CD1c-positive myeloid dendritic cell (primary cell): ENCODE data around the gene KIF2A.
"Not testable (repeated sequence)": the region's sequence is repeated elsewhere in the genome, so short reads cannot be mapped to it uniquely, and the experiment has no call there.

Source experiments
- DNase-seq: peaks from one replicate; pipeline ENCODE4 v3.0.0-alpha.2; 2016; ENCODE audit errors: extremely low spot score

The KIF2A gene

DNA sequence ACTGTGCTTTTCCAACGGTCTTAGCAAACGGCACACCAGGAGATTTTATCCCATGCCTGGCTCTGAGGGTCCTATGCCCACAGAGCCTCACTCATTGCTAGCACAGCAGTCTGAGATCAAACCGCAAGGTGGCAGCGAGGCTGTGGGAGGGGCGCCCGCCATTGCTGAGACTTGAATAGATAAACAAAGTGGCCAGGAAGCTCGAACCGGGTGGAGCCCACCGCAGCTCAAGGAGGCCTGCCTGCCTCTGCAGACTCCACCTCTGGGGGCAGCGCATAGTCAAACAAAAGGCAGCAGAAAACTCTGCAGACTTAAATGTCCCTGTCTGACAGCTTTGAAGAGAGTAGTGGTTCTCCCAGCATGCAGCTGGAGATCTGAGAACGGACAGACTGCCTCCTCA is 14.2 kb upstream of the KIF2A start:
- not testable (repeated sequence) for DNase-seq

GRCh38 chr5:62296998-62297397 is 9.0 kb upstream of the KIF2A start:
- no peak for DNase-seq

- DNase-seq: no peak
These were observed 7.9 kb upstream of the KIF2A start for GRCh38 chr5:62298118-62298517.

GRCh38 chr5:62299101-62299500 is 6.9 kb upstream of the KIF2A start:
- no peak for DNase-seq

DNA sequence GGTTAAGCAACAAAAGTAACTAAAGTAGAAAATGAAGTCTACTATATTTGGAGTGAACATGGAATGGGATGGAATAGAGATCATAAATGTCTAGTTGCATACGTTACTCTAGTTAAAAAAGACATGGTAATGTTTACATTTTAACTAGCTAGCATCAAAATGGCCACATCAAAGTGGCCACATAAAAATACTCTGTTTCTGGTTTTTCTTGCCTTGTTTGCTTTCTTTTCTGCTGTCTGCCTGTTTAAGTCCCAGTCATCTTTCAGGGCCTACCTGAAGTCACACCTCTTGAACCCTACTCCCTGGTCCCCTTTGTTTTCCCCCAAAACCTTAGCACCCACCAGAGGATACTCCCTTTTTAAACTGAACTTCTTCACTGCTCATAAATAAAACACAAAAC is 6.4 kb upstream of the KIF2A start:
- DNase-seq: no peak

GRCh38 chr5:62305358-62305714 is 670 bp upstream of the KIF2A start:
- DNase-seq: no peak

GRCh38 chr5:62306323-62306895 is 403 bp downstream of the KIF2A start:
- peak; percentile 51 for DNase-seq

- peak; percentile 52 for DNase-seq
These were observed 1.1 kb downstream of the KIF2A start for GRCh38 chr5:62306896-62307689.

DNA sequence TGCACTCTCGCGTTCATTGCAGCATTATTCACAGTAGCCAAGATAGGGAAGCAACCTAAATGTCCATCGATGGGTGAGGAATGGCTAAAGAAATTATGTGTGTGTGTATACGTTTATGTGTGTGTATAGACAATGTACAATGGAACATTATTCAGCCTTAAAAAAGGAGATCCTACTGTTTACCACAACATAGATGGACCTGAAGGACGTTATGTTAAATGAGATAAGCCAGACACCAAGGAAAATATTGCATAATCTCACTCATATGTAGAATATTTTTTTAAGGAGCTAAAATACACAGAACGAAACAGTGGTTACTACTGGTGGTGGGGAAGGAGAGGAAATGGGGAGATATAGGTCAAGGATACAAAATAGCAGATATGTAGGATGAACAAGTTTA is 2.4 kb downstream of the KIF2A start:
- no peak for DNase-seq

GRCh38 chr5:62309107-62309506 is 3.1 kb downstream of the KIF2A start:
- DNase-seq: no peak

- DNase-seq: no peak
These were observed 4.6 kb downstream of the KIF2A start for GRCh38 chr5:62310426-62311143.

DNA sequence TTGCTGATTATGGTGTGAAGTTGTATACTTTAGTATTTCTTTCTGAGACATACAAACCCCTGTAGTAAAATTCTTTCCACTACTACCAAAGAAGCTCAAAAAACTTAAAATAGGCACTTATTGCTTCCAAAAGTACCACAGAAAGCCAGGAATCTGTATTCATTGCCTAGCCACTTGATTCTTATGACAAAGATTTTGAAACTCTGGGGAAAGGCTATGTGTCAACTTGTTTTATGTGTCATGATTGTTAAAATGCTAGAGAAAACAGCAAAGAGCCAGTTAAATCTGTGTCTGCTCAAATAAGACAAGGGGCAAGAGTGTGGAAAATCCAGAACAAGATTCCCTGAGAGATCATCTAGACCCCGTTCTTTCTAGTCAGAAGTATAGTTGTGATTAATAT is 6.0 kb downstream of the KIF2A start:
- no peak for DNase-seq

- no peak for DNase-seq
These were observed 6.7 kb downstream of the KIF2A start for GRCh38 chr5:62312674-62313073.

DNA sequence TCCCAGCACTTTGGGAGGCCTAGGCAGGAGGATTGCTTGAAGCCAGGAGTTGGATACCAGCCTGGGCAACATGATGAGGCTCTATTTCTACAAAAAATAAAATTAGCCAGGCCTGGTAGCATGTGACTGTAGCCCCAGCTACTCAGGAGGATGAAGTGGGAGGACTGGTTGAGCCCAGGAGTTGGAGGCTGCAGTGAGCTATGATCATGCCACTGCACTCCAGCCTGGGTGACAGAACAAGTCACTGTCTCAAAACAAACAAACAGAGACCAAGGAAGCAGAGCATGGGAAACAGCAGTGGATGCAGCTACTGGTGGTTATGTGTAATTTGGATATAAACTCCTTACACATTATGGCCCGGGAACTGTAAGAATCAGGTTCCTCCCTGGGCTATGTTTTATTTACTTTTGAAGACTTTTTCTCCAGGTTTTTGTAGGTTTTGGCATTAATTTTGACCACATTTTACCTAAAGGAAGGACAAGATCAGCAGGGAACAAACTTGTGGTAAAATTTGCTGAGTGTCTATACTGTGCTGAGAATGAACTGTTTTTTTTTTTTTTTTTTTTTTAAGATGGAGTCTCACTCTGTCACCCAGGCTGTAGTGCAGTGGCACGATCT is 8.3 kb downstream of the KIF2A start:
- DNase-seq: no peak

DNA sequence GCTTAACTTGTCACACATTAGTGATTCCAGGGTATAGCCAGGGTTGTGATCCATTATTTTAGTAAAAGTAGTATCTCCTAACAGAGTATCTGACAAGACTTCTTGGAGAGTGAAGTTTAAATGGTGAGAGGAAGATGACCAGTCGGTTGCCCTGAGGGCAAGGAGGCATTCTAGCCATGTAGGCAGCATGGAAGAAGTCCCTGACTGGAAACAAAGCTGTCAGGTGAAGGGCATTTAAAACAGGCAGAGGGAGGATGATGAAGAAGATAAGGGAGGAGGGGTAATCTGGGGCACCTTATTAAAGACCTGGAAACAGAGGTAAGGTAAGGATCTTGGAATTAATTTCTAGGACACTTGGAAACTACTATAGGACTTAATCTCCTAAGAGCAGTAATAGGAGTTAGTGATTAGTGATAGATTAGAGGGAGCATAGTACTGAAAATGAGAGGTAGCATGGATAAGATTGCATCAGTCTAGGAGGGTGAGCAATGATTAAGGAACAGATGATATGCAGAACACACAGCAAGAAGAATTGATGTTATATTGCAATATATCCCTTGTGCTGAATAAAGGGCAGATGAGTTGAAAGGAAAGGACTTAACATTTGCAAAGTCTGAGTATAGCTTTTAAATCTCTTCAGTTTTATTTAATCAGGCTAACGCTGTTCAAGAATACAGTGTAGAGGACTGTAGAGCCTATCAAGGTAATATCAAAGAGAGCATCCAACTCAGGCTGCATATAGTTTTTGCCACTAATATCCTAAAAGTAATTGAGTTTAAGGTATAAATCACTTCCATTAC is 9.6 kb downstream of the KIF2A start:
- DNase-seq: no peak

- DNase-seq: no peak
These were observed 10.1 kb downstream of the KIF2A start for GRCh38 chr5:62316176-62316502.

DNA sequence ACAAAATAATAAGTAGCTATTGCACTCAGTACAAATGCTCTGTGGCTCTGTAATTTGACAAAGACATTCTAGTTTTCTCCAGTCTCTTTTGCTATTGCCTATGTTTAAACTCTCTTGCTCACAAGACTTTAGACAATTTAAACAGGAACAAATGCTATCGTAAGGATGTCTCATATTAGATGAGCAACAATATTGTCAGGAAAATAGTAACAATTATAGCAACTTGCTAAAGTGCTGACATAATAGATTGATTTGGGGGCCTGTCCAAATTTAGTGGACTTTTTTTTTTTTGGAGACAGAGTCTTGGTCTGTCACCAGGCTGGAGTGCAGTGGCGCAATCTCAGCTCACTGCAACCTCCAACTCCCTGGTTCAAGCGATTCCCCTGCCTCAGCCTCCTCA is 11.8 kb downstream of the KIF2A start:
- no peak for DNase-seq

- no peak for DNase-seq
These were observed 16.5 kb downstream of the KIF2A start for GRCh38 chr5:62322484-62322883.

DNA sequence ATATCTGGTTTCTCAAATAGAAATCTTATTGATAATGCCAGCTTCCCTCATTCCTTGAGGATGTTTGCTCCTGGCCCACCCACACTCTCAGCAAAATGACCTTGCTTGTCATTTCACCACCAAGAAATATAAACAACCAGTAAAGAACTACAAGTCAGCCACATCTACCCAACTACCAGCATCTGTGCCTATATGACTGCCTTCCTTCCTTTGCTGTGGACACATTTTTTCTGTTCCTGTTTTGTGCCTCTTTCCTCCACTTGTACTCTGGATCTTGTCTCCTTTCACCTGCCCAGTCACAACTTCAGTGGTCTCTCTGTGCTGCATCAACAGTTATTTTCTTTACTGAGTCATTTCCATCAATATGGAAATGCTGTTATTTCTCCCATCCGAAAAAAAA is 20.3 kb downstream of the KIF2A start:
- no peak for DNase-seq

DNA sequence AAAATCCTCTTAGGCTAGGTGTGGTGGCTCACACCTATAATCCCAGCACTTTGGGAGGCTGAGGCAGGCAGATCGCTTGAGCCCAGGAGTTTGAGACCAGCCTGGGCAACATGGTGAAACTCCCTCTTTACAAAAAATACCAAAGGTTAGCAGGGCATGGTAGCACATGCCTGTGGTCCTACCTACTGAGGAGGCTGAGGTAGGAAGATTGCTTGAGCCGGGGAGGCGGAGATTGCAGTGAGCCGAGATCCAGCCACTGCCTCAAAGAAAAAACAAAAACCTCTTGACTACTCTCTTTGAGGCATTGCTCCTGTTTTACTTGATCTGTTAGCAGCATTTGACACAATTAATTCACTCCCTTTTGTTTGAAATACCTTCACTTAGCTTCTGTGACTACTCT is 20.7 kb downstream of the KIF2A start:
- no peak for DNase-seq

GRCh38 chr5:62327138-62328053 is 21.4 kb downstream of the KIF2A start:
- DNase-seq: no peak
